GM23338 (cell line): ENCODE measurements around the gene DCLK1.

Experiments
- CTCF ChIP-seq, 2 experiments: fragments of 200-600 bp in 1 of 2; sonication (generic) in 1 of 2; conservative IDR thresholded peaks; 2 replicates each; pipeline versions ENCODE4 v1.5.1 to v1.6.1; 2016 to 2017; ENCODE audit warnings: antibody characterized with exemption in 2 of 2, low read depth in 2 of 2, mild to moderate bottlenecking in 2 of 2, moderate library complexity in 1 of 2
- POLR2AphosphoS5 ChIP-seq: IDR thresholded peaks from 2 replicates; pipeline ENCODE4 v1.6.1; 2016; ENCODE audit warnings: antibody characterized with exemption, low read depth
- REST ChIP-seq: IDR thresholded peaks from one replicate; pipeline ENCODE4 v1.6.1; 2018; ENCODE audit warnings: antibody characterized with exemption; ENCODE audit not compliant: unreplicated experiment

GRCh38 chr13:36129539-36129938 lies 1.6 kb downstream of the DCLK1 start:
- TF ChIP-seq CTCF (conservative IDR thresholded peaks at IDR 0.05; ENCODE audit: low read depth in 2 of 2), result no peak
- no peak for TF ChIP-seq POLR2AphosphoS5
- TF ChIP-seq REST, result no peak
